SU-DHL-6 (cell line): ENCODE results near the gene RANBP1.

Experiments
- EZH2phosphoT487 ChIP-seq: fragments of 200-600 bp; sonication (generic), shearing (Covaris generic); conservative IDR thresholded peaks from 2 replicates; pipeline ENCODE4 v1.6.1; 2018; ENCODE audit warnings: mild to moderate bottlenecking, antibody characterized with exemption, low read length, moderate library complexity, mixed read lengths
- TF ChIP-seq, protein P1 (sequence below): fragments of 200-600 bp; sonication (generic); IDR thresholded peaks from one replicate; pipeline ENCODE4 v1.5.1; 2017; ENCODE audit warnings: antibody characterized with exemption, mild to moderate bottlenecking, low read length, moderate library complexity; ENCODE audit not compliant: insufficient read depth, poor library complexity, severe bottlenecking

DNA sequence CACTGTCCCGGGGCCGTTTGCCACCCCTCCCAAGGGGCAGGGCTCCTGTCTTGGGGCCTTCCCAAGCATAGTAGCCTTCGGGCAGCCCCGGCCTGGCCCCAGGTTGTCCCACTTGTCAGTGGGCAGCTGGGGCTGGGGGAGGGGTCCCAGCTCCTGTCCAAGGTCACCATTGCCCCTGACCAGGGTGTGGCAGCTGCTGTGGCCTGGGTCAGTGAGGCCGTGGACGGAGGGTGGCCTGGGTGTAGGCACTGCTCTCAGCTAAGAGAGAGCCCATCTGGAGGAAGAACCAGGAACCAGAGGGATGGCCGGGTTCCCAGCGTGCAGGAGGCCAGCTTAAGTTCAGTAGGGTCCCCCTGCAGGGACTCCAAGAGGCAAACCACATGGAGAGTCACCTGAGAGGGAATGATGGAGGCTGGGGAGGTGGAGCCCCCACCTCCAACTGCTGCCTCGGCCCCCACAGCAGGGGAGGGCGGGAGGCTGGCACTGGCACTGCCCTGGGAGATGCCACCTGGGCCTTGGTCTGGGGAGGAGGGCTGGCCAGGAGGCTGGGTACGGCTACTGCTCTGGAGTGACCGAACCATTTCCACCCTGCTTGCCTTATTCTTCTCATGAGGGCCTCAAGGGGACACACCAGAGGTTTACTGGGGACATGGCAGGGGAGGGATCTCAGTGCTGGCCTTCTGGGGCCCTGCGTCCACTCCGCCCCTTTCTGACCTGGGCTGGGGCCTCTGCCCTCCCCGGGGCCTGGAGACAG, 41.7 kb downstream of the RANBP1 start:
- TF ChIP-seq, protein P1, sequence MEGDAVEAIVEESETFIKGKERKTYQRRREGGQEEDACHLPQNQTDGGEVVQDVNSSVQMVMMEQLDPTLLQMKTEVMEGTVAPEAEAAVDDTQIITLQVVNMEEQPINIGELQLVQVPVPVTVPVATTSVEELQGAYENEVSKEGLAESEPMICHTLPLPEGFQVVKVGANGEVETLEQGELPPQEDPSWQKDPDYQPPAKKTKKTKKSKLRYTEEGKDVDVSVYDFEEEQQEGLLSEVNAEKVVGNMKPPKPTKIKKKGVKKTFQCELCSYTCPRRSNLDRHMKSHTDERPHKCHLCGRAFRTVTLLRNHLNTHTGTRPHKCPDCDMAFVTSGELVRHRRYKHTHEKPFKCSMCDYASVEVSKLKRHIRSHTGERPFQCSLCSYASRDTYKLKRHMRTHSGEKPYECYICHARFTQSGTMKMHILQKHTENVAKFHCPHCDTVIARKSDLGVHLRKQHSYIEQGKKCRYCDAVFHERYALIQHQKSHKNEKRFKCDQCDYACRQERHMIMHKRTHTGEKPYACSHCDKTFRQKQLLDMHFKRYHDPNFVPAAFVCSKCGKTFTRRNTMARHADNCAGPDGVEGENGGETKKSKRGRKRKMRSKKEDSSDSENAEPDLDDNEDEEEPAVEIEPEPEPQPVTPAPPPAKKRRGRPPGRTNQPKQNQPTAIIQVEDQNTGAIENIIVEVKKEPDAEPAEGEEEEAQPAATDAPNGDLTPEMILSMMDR = no peak
- TF ChIP-seq EZH2phosphoT487 = no peak
